Retinal pigment epithelial cell (primary cell): ENCODE results near the gene TICRR.

ENCODE experiments used
- DNase-seq: peaks from one replicate; pipeline ENCODE4 v3.0.0-alpha.2; 2010; ENCODE audit warnings: low read depth
- H3K4me3 ChIP-seq: 2 replicates; pipeline ENCODE4 v1.5.1; 2011; ENCODE audit warnings: mild to moderate bottlenecking, low read length, control low read depth, moderate library complexity
- TF ChIP-seq, protein P1 (sequence below): conservative IDR thresholded peaks from 2 replicates; pipeline ENCODE4 v1.5.1; 2011; ENCODE audit warnings: low read depth, low read length, control low read depth, inconsistent platforms

Gene TICRR

DNA sequence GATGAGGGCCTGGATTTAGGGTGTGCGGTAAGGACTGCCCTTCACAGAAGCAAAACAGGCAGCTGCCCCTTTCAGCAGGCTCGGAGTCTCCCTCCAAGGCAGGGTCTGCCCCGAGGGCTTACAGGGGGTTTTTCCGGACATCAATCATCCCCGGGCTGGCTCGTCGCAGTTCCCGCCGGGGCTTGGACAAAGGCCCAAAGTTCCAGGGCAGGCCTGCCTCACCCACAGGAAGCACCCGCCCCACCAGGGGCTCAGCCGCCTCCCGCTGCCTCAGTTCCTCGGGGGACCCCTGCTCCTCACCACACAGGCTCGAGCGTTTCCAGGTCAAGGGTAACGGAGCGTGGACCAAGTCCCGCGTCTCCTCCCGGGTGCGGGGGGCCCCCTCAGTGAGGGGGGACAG lies 53.0 kb downstream of the TICRR start:
- no peak for DNase-seq
- H3K4me3 ChIP-seq, result no peak overlapping the region
- TF ChIP-seq, protein P1, sequence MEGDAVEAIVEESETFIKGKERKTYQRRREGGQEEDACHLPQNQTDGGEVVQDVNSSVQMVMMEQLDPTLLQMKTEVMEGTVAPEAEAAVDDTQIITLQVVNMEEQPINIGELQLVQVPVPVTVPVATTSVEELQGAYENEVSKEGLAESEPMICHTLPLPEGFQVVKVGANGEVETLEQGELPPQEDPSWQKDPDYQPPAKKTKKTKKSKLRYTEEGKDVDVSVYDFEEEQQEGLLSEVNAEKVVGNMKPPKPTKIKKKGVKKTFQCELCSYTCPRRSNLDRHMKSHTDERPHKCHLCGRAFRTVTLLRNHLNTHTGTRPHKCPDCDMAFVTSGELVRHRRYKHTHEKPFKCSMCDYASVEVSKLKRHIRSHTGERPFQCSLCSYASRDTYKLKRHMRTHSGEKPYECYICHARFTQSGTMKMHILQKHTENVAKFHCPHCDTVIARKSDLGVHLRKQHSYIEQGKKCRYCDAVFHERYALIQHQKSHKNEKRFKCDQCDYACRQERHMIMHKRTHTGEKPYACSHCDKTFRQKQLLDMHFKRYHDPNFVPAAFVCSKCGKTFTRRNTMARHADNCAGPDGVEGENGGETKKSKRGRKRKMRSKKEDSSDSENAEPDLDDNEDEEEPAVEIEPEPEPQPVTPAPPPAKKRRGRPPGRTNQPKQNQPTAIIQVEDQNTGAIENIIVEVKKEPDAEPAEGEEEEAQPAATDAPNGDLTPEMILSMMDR, result no peak

DNA sequence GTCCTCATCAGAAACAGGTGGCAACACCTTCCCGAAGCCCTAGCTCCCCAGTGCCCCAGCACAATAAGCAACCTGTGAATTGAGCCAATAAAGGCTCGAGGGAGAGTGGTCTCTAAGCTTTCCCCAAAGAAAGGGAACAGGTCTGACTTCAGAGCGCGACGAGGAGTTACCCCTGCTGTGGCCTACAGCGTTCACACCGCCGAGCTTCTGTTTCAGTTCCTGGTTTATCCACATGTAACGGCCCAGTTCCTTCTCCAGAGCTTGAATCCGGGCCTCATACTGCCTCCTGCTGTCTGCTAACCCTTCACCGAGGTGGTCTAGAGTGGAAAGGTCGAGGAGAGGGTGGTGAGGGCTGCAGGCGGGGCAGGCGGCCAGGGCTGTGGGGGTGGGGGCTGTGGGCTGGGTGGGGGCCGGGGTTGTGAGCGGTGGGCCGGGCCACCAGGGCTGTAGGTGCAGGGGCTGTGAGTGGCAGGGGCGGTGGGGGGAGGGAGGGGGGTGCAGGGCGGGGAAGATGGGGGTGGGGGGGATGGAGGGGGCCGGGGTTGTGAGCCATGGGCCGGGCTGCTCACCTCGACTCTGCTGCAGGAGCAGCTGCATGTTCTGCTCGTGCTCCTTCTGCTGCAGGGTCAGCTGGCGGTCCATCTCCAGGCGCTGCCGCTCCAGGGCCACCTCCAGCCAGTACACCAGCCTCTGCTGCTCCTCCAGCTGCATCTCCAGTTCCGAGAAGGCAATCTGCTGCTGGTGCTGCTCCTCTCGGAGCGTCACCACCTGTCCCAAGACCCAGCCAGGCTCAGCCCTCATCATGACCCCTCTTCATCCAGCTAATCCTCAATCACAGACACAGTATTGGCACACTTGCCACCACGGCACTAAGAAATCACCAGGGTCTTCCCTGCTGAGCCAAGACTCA lies 53.8 kb downstream of the TICRR start:
- no peak for DNase-seq
- no peak overlapping the region for H3K4me3 ChIP-seq
- TF ChIP-seq, protein P1, result no peak

DNA sequence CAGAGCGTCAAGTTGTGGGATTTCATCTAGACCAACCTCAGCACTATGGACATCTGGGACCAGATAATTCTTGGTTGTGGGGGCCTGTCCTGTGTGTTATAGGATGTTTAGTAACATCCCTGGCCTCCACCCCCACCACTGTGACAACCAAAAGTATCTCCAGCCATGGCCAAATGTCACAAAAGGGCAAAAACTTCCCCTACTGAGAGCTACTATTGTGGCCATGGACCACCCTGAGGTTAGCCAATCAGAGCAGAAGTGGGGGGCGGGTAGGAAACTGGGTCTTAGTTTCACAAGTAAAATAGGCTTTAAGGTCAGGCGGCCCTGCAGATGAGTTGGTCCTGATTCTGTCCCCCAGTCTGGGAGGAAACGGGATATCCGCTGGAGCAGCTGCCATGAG lies 54.6 kb downstream of the TICRR start:
- no peak for DNase-seq
- H3K4me3 ChIP-seq, result no peak overlapping the region
- TF ChIP-seq, protein P1, result no peak

DNA sequence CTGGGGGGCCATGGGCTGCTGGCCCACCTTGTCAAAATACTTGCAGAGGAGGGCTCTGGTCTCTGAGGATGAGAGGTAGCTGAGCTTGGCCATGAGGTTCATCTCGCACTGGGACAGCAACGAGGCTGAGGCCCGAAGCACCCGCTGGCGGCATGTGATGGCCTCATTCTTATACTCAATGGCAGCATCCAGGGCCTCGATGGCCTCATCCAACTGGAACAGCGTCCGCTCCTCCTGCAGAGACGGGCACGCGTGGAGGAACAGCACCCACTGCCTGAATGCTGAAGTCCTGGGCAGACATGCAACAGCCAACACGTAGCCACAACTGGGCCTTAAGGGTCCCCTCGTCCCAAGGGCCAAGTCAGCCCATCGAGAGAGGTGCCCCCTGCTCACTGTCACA lies 55.0 kb downstream of the TICRR start:
- H3K4me3 ChIP-seq, result no peak overlapping the region
- no peak for DNase-seq
- TF ChIP-seq, protein P1, result no peak

DNA sequence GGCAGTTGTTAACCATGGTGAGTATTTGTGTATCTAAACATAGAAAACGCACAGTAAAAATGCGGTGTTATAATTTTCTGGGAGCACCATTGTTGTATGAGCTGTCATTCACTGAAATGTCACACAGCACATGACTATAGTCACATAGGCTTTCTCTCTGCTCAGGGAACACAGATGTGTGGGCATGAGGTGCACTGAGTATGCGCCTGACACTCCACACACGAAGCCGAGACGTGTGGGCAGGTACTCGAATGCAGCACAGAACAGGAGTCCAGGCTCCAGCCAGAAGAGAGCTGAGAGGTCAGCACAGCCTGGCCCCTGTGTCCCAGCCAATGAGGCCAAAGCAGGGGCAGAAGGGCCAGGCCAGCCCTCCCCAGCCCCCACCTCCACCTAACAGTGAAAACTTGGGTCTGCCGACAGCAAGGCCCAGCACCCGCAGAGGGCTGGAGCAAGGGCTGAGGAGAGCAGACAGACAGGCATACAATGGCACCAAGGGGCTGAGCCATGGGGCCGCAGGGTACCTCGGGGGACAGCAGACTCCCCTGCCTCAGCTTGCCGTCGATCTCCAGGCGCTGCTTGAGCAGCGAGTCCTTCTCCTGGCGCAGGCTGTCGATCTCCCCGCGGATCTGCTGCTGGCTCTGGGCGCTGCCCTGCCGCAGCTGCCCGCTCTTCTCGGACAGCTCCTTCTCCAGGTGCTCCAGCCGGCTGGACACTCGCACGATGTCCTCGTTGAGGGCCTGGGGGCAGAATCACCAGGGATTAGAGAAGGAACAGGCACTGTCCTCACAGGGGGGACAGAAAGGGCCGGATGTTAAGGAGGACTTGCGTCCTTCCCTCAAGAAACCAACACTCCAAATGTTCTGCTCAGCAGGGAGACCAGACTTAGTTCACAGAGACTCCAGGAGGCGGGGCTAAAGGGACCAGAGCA lies 56.0 kb downstream of the TICRR start:
- no peak overlapping the region for H3K4me3 ChIP-seq
- TF ChIP-seq, protein P1, result no peak
- no peak for DNase-seq

DNA sequence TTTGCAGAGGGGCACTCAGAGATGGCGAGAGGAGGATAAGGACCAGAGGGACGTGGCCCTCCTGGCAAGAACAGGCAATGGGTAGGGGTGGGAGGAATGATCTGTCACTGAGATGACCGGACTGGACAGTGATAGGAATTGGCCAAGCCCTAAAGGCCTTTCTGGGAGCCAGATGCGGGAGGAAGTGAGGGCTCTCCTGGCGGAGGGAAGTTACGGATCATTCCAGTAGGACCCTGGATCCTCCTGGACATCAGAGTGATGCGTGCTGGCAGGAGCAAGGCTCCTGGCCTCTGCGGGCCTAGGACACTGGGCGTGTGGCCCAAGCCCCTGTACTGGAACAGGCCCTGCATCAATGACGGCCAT lies 56.6 kb downstream of the TICRR start:
- TF ChIP-seq, protein P1, result no peak
- H3K4me3 ChIP-seq, result no peak overlapping the region
- no peak for DNase-seq
